Lower leg skin (tissue), 4 donors: ENCODE measurements around the gene SELENOV. TPM values are rescaled to one million over a fixed set of nuclear protein-coding genes. Genes with fewer than 3 reads are reported as not detected.

ENCODE experiments used
- DNase-seq, 2 donors: peaks; one replicate each; pipeline ENCODE4 v3.0.0-alpha.2; 2019; ENCODE audit warnings: low spot score in 2 of 2
- H3K4me3 ChIP-seq: fragments of 200-600 bp; sonication (generic); 2 replicates; pipeline ENCODE4 v1.5.1; 2017; ENCODE audit warnings: mild to moderate bottlenecking, low read depth; ENCODE audit not compliant: poor library complexity, severe bottlenecking
- POLR2A ChIP-seq, 2 donors: fragments of 450-650 bp; IDR thresholded peaks; one replicate each; pipeline ENCODE4 v1.6.1; 2016 to 2017; ENCODE audit warnings: antibody characterized with exemption in 2 of 2, mild to moderate bottlenecking in 1 of 2, moderate library complexity in 1 of 2
- WGBS, 2 donors: methylation state at CpG; one replicate each; pipeline ENCODE4 v1.1.5; 2018; 5-methylcytosine and 5-hydroxymethylcytosine counted together
- intact Hi-C: fragments of 100-400 bp; cut with DNase I; formaldehyde crosslinking; loops from one replicate; pipeline ENCODE4 v1.15.0; 2023; ENCODE audit warnings: low total_unique reads
- total RNA-seq, 4 donors: library from RNA; depleted of rRNA; stranded (reverse); fragments of >200 nt; gene quantifications; one replicate each; pipeline ENCODE4 v1.1.0, GENCODE V29; 2016
- TF ChIP-seq, protein P1 (sequence below), 3 donors: fragments of 450-650 bp; IDR thresholded peaks; one replicate each; pipeline ENCODE4 v1.5.1; 2016; ENCODE audit warnings: antibody characterized with exemption in 3 of 3, mild to moderate bottlenecking in 3 of 3, moderate library complexity in 2 of 3

SELENOV gene
- total RNA-seq, 4 donors from 2014 or later, result not detected

DNA sequence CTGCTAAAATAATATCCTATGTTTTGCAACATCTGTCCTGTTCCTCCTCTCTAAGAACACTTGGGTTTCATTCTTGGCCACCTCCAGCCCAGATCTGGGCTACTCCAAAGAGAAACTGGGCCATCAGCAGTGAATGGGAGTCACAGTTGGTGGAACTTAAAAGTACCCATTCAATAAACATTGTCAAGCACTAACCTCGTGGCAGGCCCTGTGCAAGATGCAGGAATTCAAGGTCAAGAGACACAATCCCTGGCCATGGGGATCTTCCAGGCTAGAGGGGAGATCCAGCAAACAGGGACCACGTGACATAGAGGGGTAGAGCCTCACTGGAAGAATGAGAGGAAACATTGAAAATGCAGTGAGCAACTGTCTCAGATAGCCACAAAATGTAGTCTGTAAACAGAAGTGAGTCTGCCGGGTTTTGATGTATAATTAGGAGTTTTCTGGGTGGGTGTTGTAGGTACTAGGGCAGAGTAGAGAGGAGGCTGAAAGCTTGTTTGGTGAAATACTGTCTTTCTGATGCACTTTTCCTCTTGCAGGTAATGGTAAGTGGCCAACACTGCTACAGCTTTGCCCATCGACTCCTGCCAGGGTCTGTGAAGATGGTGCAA lies 39.9 kb downstream of the SELENOV start:
- DNase-seq, result no peak
- WGBS, 2 donors, result 65 to 76% methylated on average over 4 of the region's 4 CpGs
- intact Hi-C loops, result no loop called here
- no peak overlapping the region for H3K4me3 ChIP-seq
- no peak for TF ChIP-seq POLR2A (IDR thresholded peaks at IDR 0.05)
- TF ChIP-seq, protein P1, sequence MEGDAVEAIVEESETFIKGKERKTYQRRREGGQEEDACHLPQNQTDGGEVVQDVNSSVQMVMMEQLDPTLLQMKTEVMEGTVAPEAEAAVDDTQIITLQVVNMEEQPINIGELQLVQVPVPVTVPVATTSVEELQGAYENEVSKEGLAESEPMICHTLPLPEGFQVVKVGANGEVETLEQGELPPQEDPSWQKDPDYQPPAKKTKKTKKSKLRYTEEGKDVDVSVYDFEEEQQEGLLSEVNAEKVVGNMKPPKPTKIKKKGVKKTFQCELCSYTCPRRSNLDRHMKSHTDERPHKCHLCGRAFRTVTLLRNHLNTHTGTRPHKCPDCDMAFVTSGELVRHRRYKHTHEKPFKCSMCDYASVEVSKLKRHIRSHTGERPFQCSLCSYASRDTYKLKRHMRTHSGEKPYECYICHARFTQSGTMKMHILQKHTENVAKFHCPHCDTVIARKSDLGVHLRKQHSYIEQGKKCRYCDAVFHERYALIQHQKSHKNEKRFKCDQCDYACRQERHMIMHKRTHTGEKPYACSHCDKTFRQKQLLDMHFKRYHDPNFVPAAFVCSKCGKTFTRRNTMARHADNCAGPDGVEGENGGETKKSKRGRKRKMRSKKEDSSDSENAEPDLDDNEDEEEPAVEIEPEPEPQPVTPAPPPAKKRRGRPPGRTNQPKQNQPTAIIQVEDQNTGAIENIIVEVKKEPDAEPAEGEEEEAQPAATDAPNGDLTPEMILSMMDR (IDR thresholded peaks at IDR 0.05), result no peak

DNA sequence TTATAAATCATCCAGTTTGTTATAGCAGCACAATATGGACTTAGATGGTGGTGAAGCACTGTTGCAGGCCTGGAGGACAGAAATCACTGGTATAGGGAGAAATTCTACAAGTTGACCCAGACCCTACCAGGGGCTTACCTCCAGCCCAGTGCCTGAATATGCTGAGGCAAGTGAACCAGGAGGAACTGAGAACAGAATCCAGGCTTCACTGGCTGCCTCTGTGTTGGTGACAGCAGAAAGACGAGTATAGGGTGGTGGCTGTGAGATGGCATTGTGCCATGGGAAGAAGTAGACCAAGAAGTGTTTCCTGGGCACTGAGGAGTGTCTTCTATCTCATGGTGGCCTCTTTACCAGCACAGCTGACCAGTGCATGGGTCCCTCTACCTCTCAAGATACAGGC lies 40.9 kb downstream of the SELENOV start:
- TF ChIP-seq POLR2A (IDR thresholded peaks at IDR 0.05), result no peak
- TF ChIP-seq, protein P1 (IDR thresholded peaks at IDR 0.05), result no peak
- no peak for DNase-seq
- WGBS, 2 donors, result 22 to 25% methylated on average over 1 of the region's 1 CpG
- no peak overlapping the region for H3K4me3 ChIP-seq
- intact Hi-C loops, result no loop called here

DNA sequence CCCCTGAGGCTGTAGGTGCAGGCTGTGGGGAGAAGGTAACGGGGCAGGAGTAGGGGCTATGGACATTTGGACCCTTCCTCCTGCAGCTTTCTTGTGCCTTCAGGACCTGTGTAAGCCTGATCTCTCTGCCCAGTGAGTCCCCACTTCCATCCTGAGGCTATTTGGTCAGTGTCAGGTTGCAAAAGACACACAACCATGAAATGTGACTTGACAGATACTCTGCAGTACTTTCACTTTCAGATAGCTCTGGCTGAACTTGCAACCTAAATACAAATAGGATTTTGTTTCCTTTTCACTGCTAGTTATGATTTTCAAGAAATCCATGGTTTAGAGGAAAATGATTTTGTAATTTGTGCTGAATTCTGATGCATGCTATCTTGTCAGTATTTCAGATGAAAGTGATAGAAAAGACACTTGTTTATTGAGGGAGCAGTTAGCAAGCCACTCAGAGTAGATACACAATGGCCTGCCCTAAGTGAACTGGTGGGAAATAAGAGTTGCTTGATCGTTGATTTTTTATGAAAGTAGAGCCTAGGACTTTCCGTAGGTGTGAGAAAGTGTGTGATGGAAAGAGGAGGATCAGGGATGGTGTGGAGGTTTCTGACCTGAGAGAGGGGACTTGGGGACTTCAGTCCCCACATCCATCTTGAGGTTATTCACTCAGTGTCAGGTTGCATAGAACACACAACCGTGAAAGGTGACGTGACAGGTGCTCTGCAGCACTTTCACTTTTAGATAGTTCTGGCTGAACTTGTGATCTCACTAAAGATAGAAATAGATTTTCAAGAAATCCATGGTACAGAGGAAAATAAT lies 43.1 kb downstream of the SELENOV start:
- no peak for DNase-seq
- 60 to 72% methylated on average over 5 of the region's 5 CpGs for WGBS, 2 donors
- TF ChIP-seq, protein P1 (IDR thresholded peaks at IDR 0.05), result no peak
- no peak for TF ChIP-seq POLR2A (IDR thresholded peaks at IDR 0.05)
- intact Hi-C loops, result no loop called here
- H3K4me3 ChIP-seq, result no peak overlapping the region

DNA sequence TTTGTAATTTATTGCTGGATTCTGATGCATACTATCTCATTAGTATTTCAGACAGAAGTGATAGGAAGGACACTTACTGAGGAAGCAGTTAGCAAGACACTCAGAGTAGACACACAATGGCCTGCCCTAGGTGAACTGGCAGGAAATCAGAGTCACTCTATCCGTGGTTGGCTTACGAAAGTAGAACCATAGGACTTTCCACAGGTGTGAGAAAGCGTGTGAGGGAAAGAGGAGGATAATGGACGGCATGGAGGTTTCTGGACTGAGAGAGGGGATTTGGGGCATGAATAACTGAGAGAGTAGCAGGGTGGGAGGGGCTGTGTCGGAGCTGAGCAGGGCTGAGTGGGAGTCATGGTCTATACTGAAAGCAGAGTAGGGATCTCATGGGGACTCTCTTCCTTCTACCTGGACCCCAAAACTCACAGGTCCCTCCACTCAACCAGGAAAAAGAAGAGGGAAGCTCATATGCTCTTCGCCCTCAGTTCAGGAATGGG lies 43.7 kb downstream of the SELENOV start:
- intact Hi-C loops, result no loop called here
- no peak for TF ChIP-seq POLR2A (IDR thresholded peaks at IDR 0.05)
- TF ChIP-seq, protein P1 (IDR thresholded peaks at IDR 0.05), result no peak
- no peak for DNase-seq
- H3K4me3 ChIP-seq, result no peak overlapping the region
- 73 to 75% methylated on average over 6 of the region's 6 CpGs for WGBS, 2 donors

DNA sequence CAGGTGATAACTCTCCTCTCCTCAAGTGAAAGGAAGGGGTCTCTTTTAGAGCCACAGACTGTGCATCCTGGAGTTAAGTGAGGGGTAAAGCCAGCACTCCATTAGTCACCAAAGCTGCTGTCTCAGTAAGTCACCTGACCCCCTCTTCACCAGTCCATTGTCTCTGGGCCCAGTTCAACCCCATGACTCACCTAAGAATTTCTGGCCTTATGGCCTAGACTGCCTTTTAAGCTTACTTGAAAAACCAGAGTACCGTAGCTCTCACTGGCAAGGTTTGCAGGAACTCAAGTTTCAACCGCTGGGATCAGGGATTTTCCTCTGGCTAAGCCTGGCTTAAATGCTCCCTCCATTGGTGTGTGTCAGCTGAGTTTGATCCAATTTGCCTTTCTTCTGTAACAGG lies 48.5 kb downstream of the SELENOV start:
- TF ChIP-seq, protein P1 (IDR thresholded peaks at IDR 0.05), result no peak
- no peak for TF ChIP-seq POLR2A (IDR thresholded peaks at IDR 0.05)
- 60 to 74% methylated on average over 2 of the region's 2 CpGs for WGBS, 2 donors
- DNase-seq, result no peak
- no peak overlapping the region for H3K4me3 ChIP-seq
- intact Hi-C loops, result no loop called here
